ENCODE data around the gene PHKA2.
A peak's percentile ranks its signal among the peaks of the same experiment; 100 is the strongest.

Gene PHKA2

GRCh38 chrX:18933617-18934016 is 50.3 kb downstream of the PHKA2 start:
- no peaks in the 10 kb centered on the region for H3K27me3 Mint-ChIP-seq
- no peak overlapping the region for H3K4me3 Mint-ChIP-seq
- H3K36me3 Mint-ChIP-seq = peaks cover 13% of the 10 kb centered on the region
- no peaks in the 10 kb centered on the region for H3K9me3 Mint-ChIP-seq
- no peaks in the 10 kb centered on the region for H3K4me1 Mint-ChIP-seq
- DNase-seq = no peak
- CTCF ChIA-PET = no interaction called here
- H3K27ac Mint-ChIP-seq = no peak overlapping the region

DNA sequence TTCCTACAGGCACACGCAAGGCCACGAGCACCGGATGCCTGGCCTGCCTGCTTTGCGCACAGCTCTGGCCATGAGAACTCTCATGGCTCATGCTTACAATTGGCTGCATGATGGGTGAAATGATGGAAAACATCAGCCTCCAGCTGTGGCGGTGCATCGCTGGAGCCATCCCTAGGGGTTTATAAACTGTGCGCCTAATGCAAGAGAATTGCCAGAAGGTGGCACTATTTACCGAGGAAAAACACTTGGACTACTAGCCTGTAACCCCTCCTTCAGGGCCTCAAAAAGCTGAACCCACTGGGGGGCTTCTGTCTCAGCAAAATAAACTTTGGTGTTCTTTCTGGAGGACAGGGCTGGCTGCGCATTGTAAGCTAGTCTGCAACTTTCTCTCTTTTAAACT is 51.9 kb downstream of the PHKA2 start:
- DNase-seq = peak; percentile 20
- Mint-ChIP-seq H3K9me3 (no peaks in the 10 kb centered on the region), H3K27me3 (no peaks in the 10 kb centered on the region), H3K27ac (no peak overlapping the region), H3K36me3 (peaks cover 8% of the 10 kb centered on the region), H3K4me3 (no peak overlapping the region), H3K4me1 (no peaks in the 10 kb centered on the region)
- CTCF ChIA-PET = interaction anchor here (0.6 to 1.5 kb wide), 3 partner anchors 15 to 402 kb away, joined by 3 to 7 read pairs (median 3); no protein-coding TSS in a partner anchor

- Mint-ChIP-seq H3K27me3 (no peaks in the 10 kb centered on the region), H3K36me3 (peaks cover 15% of the 10 kb centered on the region), H3K4me3 (no peak overlapping the region), H3K27ac (no peak overlapping the region), H3K9me3 (no peaks in the 10 kb centered on the region), H3K4me1 (no peaks in the 10 kb centered on the region)
- CTCF ChIA-PET = no interaction called here
- no peak for DNase-seq
These were observed 54.1 kb downstream of the PHKA2 start for GRCh38 chrX:18929775-18930174.

- CTCF ChIA-PET = no interaction called here
- H3K9me3 Mint-ChIP-seq = no peaks in the 10 kb centered on the region
- peaks cover 15% of the 10 kb centered on the region for H3K36me3 Mint-ChIP-seq
- H3K27ac Mint-ChIP-seq = no peak overlapping the region
- H3K4me1 Mint-ChIP-seq = no peaks in the 10 kb centered on the region
- no peak for DNase-seq
- no peak overlapping the region for H3K4me3 Mint-ChIP-seq
- H3K27me3 Mint-ChIP-seq = no peaks in the 10 kb centered on the region
These were observed 56.4 kb downstream of the PHKA2 start for GRCh38 chrX:18927558-18927957.

GRCh38 chrX:18924507-18925088 is 59.3 kb downstream of the PHKA2 start:
- CTCF ChIA-PET = interaction anchor here (0.9 kb wide), 1 partner anchor 514 kb away, joined by 4 read pairs; no protein-coding TSS in a partner anchor

GRCh38 chrX:18920566-18920965 is 63.3 kb downstream of the PHKA2 start:
- Mint-ChIP-seq H3K27me3 (no peaks in the 10 kb centered on the region), H3K36me3 (peaks cover 20% of the 10 kb centered on the region), H3K4me1 (no peaks in the 10 kb centered on the region), H3K4me3 (no peak overlapping the region), H3K27ac (no peak overlapping the region), H3K9me3 (no peaks in the 10 kb centered on the region)
- no peak for DNase-seq
- CTCF ChIA-PET = no interaction called here

More at GRCh38 chrX:18924507-18925088, 59.3 kb downstream of the PHKA2 start:
- Mint-ChIP-seq H3K27ac (no peak overlapping the region), H3K4me3 (no peak overlapping the region), H3K36me3 (peaks cover 12% of the 10 kb centered on the region), H3K27me3 (no peaks in the 10 kb centered on the region), H3K4me1 (no peaks in the 10 kb centered on the region), H3K9me3 (no peaks in the 10 kb centered on the region)
- DNase-seq = no peak

- Mint-ChIP-seq H3K4me1 (no peaks in the 10 kb centered on the region), H3K36me3 (peaks cover 22% of the 10 kb centered on the region), H3K27ac (no peak overlapping the region), H3K9me3 (no peaks in the 10 kb centered on the region), H3K4me3 (no peak overlapping the region), H3K27me3 (no peaks in the 10 kb centered on the region)
- CTCF ChIA-PET = no interaction called here
- no peak for DNase-seq
These were observed 63.8 kb downstream of the PHKA2 start for GRCh38 chrX:18920079-18920478.

GRCh38 chrX:18917831-18918230 is 66.1 kb downstream of the PHKA2 start:
- Mint-ChIP-seq H3K27me3 (no peaks in the 10 kb centered on the region), H3K4me1 (no peaks in the 10 kb centered on the region), H3K9me3 (no peaks in the 10 kb centered on the region), H3K27ac (no peak overlapping the region), H3K4me3 (no peak overlapping the region), H3K36me3 (peaks cover 22% of the 10 kb centered on the region)
- DNase-seq = no peak
- CTCF ChIA-PET = no interaction called here

GRCh38 chrX:18906286-18906685 is 77.6 kb downstream of the PHKA2 start:
- Mint-ChIP-seq H3K27ac (no peak overlapping the region), H3K27me3 (no peaks in the 10 kb centered on the region), H3K4me3 (no peak overlapping the region), H3K4me1 (no peaks in the 10 kb centered on the region), H3K9me3 (no peaks in the 10 kb centered on the region), H3K36me3 (peaks cover 2% of the 10 kb centered on the region)
- DNase-seq = no peak
- CTCF ChIA-PET = no interaction called here

GRCh38 chrX:18900401-18900976 is 83.4 kb downstream of the PHKA2 start:
- no peak overlapping the region for H3K27ac Mint-ChIP-seq
- H3K4me1 Mint-ChIP-seq = peaks cover 3% of the 10 kb centered on the region
- H3K27me3 Mint-ChIP-seq = no peaks in the 10 kb centered on the region
- H3K36me3 Mint-ChIP-seq = peaks cover 4% of the 10 kb centered on the region
- CTCF ChIA-PET = no interaction called here
- H3K9me3 Mint-ChIP-seq = no peaks in the 10 kb centered on the region
- DNase-seq = no peak
- no peak overlapping the region for H3K4me3 Mint-ChIP-seq

GRCh38 chrX:18899796-18900380 is 84.0 kb downstream of the PHKA2 start:
- no peak for DNase-seq
- peaks cover 3% of the 10 kb centered on the region for H3K4me1 Mint-ChIP-seq
- H3K27ac Mint-ChIP-seq = no peak overlapping the region
- no peak overlapping the region for H3K4me3 Mint-ChIP-seq
- H3K27me3 Mint-ChIP-seq = no peaks in the 10 kb centered on the region
- no peaks in the 10 kb centered on the region for H3K9me3 Mint-ChIP-seq
- H3K36me3 Mint-ChIP-seq = peaks cover 4% of the 10 kb centered on the region
- CTCF ChIA-PET = no interaction called here

GRCh38 chrX:18898492-18898891 is 85.4 kb downstream of the PHKA2 start:
- Mint-ChIP-seq H3K36me3 (peaks cover 4% of the 10 kb centered on the region), H3K4me3 (no peak overlapping the region), H3K9me3 (no peaks in the 10 kb centered on the region), H3K27ac (no peak overlapping the region), H3K27me3 (no peaks in the 10 kb centered on the region), H3K4me1 (peaks cover 3% of the 10 kb centered on the region)
- CTCF ChIA-PET = no interaction called here
- no peak for DNase-seq

DNA sequence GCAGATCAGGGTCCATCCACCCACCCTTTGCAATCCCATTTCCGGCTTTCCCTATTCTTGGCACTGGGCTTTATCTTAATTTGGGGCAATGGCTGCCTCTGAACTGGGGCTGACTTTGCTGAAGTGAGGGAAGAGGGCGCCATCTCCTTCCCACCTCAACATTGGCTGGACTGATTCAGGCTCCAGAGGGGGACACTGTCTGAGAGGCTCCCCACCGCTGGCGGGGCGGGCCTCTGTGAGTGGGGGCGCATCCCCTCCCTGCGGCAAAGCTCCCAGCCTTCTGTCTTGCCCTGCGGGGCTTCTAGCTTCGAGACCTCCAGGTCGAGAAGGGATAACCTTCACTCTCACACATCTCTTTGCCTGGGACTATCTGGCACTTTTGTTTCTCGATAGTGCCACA is 85.8 kb downstream of the PHKA2 start:
- no peaks in the 10 kb centered on the region for H3K27me3 Mint-ChIP-seq
- H3K4me3 Mint-ChIP-seq = no peak overlapping the region
- DNase-seq = no peak
- peaks cover 4% of the 10 kb centered on the region for H3K36me3 Mint-ChIP-seq
- H3K27ac Mint-ChIP-seq = no peak overlapping the region
- peaks cover 3% of the 10 kb centered on the region for H3K4me1 Mint-ChIP-seq
- no peaks in the 10 kb centered on the region for H3K9me3 Mint-ChIP-seq
- CTCF ChIA-PET = no interaction called here

DNA sequence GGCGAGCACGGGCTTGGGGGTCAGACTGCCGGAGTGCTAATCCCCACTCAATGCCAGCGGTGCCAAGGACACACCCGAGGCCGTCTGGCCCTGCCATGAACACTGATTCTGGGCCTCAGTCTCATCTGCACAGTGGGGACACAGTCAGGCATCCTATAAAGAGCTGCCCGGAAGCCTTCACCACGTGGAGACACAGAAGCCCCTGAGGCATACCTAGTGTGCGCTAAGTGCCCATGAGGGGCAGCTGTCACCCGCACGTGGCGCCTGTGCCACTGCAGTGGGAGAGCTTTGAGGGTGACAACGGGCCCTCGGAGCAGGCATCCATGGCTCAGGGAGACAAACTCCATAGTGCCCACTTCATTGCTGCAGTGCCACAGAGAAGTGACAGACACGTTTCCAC is 86.3 kb downstream of the PHKA2 start:
- Mint-ChIP-seq H3K36me3 (peaks cover 4% of the 10 kb centered on the region), H3K27ac (no peak overlapping the region), H3K9me3 (no peaks in the 10 kb centered on the region), H3K27me3 (no peaks in the 10 kb centered on the region), H3K4me3 (no peak overlapping the region), H3K4me1 (peaks cover 3% of the 10 kb centered on the region)
- CTCF ChIA-PET = no interaction called here
- DNase-seq = no peak

All from activated naive CD4-positive, alpha-beta T cell treated with anti-CD3 and anti-CD28 coated beads, Interleukin-2, amount 10 ng/mL, durations not matched to agents 7 days and 5 days (primary cell).